ENCODE results near the gene FAM149B1. TPM values are rescaled to one million over a fixed set of nuclear protein-coding genes. Genes with fewer than 3 reads are reported as not detected.
"Not testable (repeated sequence)": the region's sequence is repeated elsewhere in the genome, so short reads cannot be mapped to it uniquely, and the experiment has no call there.

The FAM149B1 gene
- total RNA-seq, 2 donors from 2014 or later, result 4.9 to 17.1 TPM

DNA sequence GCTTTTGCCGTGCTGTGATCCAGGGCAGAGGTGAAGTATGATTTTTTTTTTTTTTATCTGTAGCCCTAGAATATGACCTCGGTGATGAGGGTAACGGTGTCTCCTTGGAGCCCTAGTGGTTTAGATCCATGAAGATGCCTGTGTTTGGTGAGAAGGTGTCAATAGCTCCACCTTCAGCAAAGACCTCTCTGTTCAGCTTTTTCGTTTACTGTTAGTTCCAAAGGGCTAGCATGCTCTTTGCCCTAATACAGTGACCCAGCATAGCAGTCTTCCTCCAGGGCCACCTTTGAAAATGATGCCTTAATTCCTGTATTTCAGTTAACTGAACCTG is 85.3 kb downstream of the FAM149B1 start:
- WGBS, 2 donors, result 0% methylated on average over 4 of the region's 4 CpGs
- ATAC-seq (no peak), DNase-seq (no peak)
- no peaks in the 10 kb centered on the region for H3K27me3 ChIP-seq
- H3K4me3 ChIP-seq, result peak overlapping the region; percentile 40 to 65
- H3K27ac ChIP-seq, result peak overlapping the region in 3 of 4 donors; percentile 73 to 90 (median 87)
- peaks cover 24% of the 10 kb centered on the region for H3K4me1 ChIP-seq
- intact Hi-C loops (cut with DNase I), result no loop called here
- H3K36me3 ChIP-seq (replicated peaks in 1 of 2; ENCODE audit: insufficient read depth in 1 of 2, low read depth in 2 of 2), result no peaks in the 10 kb centered on the region
- TF ChIP-seq POLR2A (IDR thresholded peaks at IDR 0.05), result no peak
- TF ChIP-seq, protein P1, sequence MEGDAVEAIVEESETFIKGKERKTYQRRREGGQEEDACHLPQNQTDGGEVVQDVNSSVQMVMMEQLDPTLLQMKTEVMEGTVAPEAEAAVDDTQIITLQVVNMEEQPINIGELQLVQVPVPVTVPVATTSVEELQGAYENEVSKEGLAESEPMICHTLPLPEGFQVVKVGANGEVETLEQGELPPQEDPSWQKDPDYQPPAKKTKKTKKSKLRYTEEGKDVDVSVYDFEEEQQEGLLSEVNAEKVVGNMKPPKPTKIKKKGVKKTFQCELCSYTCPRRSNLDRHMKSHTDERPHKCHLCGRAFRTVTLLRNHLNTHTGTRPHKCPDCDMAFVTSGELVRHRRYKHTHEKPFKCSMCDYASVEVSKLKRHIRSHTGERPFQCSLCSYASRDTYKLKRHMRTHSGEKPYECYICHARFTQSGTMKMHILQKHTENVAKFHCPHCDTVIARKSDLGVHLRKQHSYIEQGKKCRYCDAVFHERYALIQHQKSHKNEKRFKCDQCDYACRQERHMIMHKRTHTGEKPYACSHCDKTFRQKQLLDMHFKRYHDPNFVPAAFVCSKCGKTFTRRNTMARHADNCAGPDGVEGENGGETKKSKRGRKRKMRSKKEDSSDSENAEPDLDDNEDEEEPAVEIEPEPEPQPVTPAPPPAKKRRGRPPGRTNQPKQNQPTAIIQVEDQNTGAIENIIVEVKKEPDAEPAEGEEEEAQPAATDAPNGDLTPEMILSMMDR (IDR thresholded peaks at IDR 0.05), result no peak
- no peaks in the 10 kb centered on the region for H3K9me3 ChIP-seq

DNA sequence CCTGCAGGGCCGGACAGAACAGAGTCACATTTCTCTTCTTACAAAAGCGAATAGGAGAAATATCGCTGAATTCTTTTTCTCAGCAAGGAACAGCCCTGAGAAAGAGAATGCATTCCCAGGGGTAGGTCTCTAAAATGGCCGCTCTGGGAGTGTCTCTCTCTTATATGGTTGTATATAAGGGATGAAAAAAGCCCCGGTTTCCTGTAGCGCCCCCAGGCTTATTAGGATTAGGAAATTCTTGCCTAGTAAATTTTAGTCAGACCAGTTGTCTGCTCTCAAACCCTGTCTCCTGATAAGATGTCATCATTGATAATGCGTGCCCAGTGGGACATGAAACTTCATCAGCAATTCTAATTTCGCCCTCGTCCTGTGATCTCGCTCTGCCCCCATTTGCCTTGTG is 90.7 kb downstream of the FAM149B1 start:
- ATAC-seq; intact Hi-C loops (cut with DNase I); H3K27me3 ChIP-seq; H3K36me3 ChIP-seq (replicated peaks in 1 of 2; ENCODE audit: insufficient read depth in 1 of 2, low read depth in 2 of 2); DNase-seq; H3K27ac ChIP-seq; H3K4me3 ChIP-seq; H3K9me3 ChIP-seq; H3K4me1 ChIP-seq: not testable (repeated sequence)
- 93 to 96% methylated on average over 10 of the region's 10 CpGs for WGBS, 2 donors

- no peak for ATAC-seq
Measured at GRCh38 chr10:73261362-73261995, 93.6 kb downstream of the FAM149B1 start.

GRCh38 chr10:73262105-73262730 is 94.3 kb downstream of the FAM149B1 start:
- H3K36me3 ChIP-seq (replicated peaks in 1 of 2; ENCODE audit: insufficient read depth in 1 of 2, low read depth in 2 of 2), result no peaks in the 10 kb centered on the region
- H3K9me3 ChIP-seq, result no peaks in the 10 kb centered on the region
- H3K27me3 ChIP-seq, result no peaks in the 10 kb centered on the region
- intact Hi-C loops (cut with DNase I), result no loop called here
- no peak overlapping the region for H3K4me3 ChIP-seq
- no peak overlapping the region for H3K27ac ChIP-seq
- no peaks in the 10 kb centered on the region for H3K4me1 ChIP-seq
- WGBS, 2 donors, result 69 to 76% methylated on average over 4 of the region's 4 CpGs
- TF ChIP-seq POLR2A (IDR thresholded peaks at IDR 0.05), result no peak
- TF ChIP-seq, protein P1 (IDR thresholded peaks at IDR 0.05), result no peak
- ATAC-seq (no peak), DNase-seq (no peak)

More at GRCh38 chr10:73261362-73261995, 93.6 kb downstream of the FAM149B1 start:
- intact Hi-C loops (cut with DNase I), result no loop called here
- Histone ChIP-seq H3K4me1 (no peaks in the 10 kb centered on the region), H3K36me3 (replicated peaks in 1 of 2; ENCODE audit: insufficient read depth in 1 of 2, low read depth in 2 of 2) (no peaks in the 10 kb centered on the region), H3K9me3 (no peaks in the 10 kb centered on the region), H3K27me3 (no peaks in the 10 kb centered on the region), H3K4me3 (no peak overlapping the region), H3K27ac (no peak overlapping the region)
- WGBS, 2 donors, result 93% methylated on average over 9 of the region's 9 CpGs
- no peak for DNase-seq
- TF ChIP-seq POLR2A (IDR thresholded peaks at IDR 0.05), result no peak
- TF ChIP-seq, protein P1 (IDR thresholded peaks at IDR 0.05), result no peak

- ATAC-seq, result no peak
- TF ChIP-seq, protein P1 (IDR thresholded peaks at IDR 0.05), result no peak
- no peak for TF ChIP-seq POLR2A (IDR thresholded peaks at IDR 0.05)
- no peak for DNase-seq
- Histone ChIP-seq H3K9me3 (no peaks in the 10 kb centered on the region), H3K4me3 (no peak overlapping the region), H3K4me1 (no peaks in the 10 kb centered on the region), H3K27me3 (no peaks in the 10 kb centered on the region), H3K36me3 (replicated peaks in 1 of 2; ENCODE audit: insufficient read depth in 1 of 2, low read depth in 2 of 2) (no peaks in the 10 kb centered on the region), H3K27ac (no peak overlapping the region)
- intact Hi-C loops (cut with DNase I), result no loop called here
- 75 to 79% methylated on average over 5 of the region's 5 CpGs for WGBS, 2 donors
Measured at GRCh38 chr10:73262880-73263555, 95.1 kb downstream of the FAM149B1 start.
